Testis (tissue), 3 donors: Measurements from ENCODE around the gene SLC50A1. TPM values are rescaled to one million over a fixed set of nuclear protein-coding genes. Genes with fewer than 3 reads are reported as not detected.
"Not testable (repeated sequence)": the region's sequence is repeated elsewhere in the genome, so short reads cannot be mapped to it uniquely, and the experiment has no call there.

ENCODE experiments used
- DNase-seq: peaks from one replicate; pipeline ENCODE4 v3.0.0-alpha.2; 2019
- H3K27ac ChIP-seq, 2 donors: fragments of 200-600 bp; sonication (generic); one replicate each; pipeline ENCODE4 v1.5.1; 2019
- H3K27me3 ChIP-seq: fragments of 200-600 bp; sonication (generic); one replicate; pipeline ENCODE4 v1.5.1; 2019
- H3K36me3 ChIP-seq: fragments of 200-600 bp; sonication (generic); one replicate; pipeline ENCODE4 v1.5.1; 2017; ENCODE audit warnings: low read depth; ENCODE audit errors: missing control alignments
- H3K4me1 ChIP-seq: fragments of 200-600 bp; sonication (generic); one replicate; pipeline ENCODE4 v1.5.1; 2019
- H3K4me3 ChIP-seq, 2 donors: fragments of 200-600 bp; sonication (generic); one replicate each; pipeline ENCODE4 v1.5.1; 2017 to 2019
- H3K9me3 ChIP-seq: fragments of 200-600 bp; sonication (generic); one replicate; pipeline ENCODE4 v1.5.1; 2017
- POLR2A ChIP-seq: fragments of 450-650 bp; IDR thresholded peaks from one replicate; pipeline ENCODE4 v1.6.1; 2017; ENCODE audit warnings: antibody characterized with exemption, mild to moderate bottlenecking, moderate library complexity
- WGBS, 2 donors: methylation state at CpG; one replicate each; pipeline ENCODE4 v1.1.5; 2018; 5-methylcytosine and 5-hydroxymethylcytosine counted together
- intact Hi-C: fragments of 100-400 bp; cut with DNase I; formaldehyde crosslinking; loops from one replicate; pipeline ENCODE4 v1.15.1; 2023; ENCODE audit warnings: low total_unique reads
- polyA plus RNA-seq: library from polyadenylated mRNA; stranded (reverse); fragments of 350-450 nt; fragmentation: Illumina TruSeq; extraction: RNeasy Lipid Tissue Mini Kit (QIAGEN cat#74804); gene quantifications from one replicate; pipeline ENCODE4 v1.2.3, GENCODE V29; 2014; ENCODE audit warnings: low read depth, low replicate concordance; ENCODE audit not compliant: insufficient read depth
- total RNA-seq, 2 donors: library from RNA; depleted of rRNA; stranded (reverse); fragments of >200 nt; gene quantifications; one replicate each; pipeline ENCODE4 v1.2.3, GENCODE V29; 2016
- TF ChIP-seq, protein P1 (sequence below), 3 experiments: fragments of 450-650 bp in 2 of 3; fragments of 200-600 bp in 1 of 3; sonication (generic) in 1 of 3; IDR thresholded peaks; one replicate each; pipeline ENCODE4 v1.5.1; 2016 to 2019; ENCODE audit warnings: antibody characterized with exemption in 3 of 3, mild to moderate bottlenecking in 2 of 3, moderate library complexity in 1 of 3

SLC50A1 gene
- total and polyA plus RNA-seq, 3 donors from 2014 or later, result 25.2 to 33.7 (median 30.0) TPM

DNA sequence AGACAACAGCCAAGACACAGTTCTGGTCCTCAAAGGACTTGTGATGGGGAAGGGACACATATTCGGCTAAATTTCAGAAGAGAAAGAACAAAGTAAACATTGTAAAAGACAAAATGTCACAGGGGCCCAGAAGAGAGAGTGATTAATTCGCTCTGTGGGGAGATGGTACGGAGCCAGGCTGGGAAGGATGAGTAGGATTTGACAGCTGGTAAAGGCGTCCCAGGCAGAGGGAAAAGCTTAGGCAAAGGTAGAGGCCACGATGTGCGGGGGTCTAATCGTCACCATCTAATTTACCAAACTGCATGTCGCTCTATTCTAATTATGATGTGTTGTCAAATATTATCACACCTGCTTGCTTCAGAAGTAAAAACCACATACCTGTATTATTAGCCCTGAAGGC, 25.3 kb upstream of the SLC50A1 start:
- Histone ChIP-seq H3K4me1 (no peaks in the 10 kb centered on the region), H3K27ac (no peak overlapping the region), H3K27me3 (no peaks in the 10 kb centered on the region), H3K9me3 (no peaks in the 10 kb centered on the region), H3K36me3 (no peaks in the 10 kb centered on the region), H3K4me3 (no peak overlapping the region)
- intact Hi-C loops, result no loop called here
- no peak for TF ChIP-seq POLR2A
- TF ChIP-seq, protein P1, sequence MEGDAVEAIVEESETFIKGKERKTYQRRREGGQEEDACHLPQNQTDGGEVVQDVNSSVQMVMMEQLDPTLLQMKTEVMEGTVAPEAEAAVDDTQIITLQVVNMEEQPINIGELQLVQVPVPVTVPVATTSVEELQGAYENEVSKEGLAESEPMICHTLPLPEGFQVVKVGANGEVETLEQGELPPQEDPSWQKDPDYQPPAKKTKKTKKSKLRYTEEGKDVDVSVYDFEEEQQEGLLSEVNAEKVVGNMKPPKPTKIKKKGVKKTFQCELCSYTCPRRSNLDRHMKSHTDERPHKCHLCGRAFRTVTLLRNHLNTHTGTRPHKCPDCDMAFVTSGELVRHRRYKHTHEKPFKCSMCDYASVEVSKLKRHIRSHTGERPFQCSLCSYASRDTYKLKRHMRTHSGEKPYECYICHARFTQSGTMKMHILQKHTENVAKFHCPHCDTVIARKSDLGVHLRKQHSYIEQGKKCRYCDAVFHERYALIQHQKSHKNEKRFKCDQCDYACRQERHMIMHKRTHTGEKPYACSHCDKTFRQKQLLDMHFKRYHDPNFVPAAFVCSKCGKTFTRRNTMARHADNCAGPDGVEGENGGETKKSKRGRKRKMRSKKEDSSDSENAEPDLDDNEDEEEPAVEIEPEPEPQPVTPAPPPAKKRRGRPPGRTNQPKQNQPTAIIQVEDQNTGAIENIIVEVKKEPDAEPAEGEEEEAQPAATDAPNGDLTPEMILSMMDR (IDR thresholded peaks at IDR 0.05), result no peak
- DNase-seq, result no peak
- 83 to 85% methylated on average over 8 of the region's 8 CpGs for WGBS, 2 donors

DNA sequence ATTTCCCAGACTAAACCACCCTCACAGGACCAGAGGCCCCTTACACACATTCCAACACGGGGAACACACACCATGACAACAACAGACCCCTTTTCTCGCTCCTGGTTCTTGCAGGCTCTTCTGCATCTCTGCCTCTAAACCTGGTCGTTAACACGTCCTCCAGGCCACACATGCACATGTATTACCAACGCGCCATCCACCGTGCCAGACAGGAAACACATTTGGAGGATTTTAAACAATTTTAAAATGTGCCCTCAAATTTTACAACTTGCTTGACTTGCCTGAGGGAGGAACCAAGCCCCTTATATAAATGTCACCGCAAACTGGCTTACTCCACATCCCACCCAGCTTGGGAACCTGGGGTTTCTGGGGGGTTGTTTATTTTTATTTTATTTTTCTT, 24.8 kb upstream of the SLC50A1 start:
- WGBS, 2 donors, result 79 to 80% methylated on average over 8 of the region's 8 CpGs
- no peaks in the 10 kb centered on the region for H3K9me3 ChIP-seq
- H3K27ac ChIP-seq, result no peak overlapping the region
- H3K4me1 ChIP-seq, result no peaks in the 10 kb centered on the region
- no peak overlapping the region for H3K4me3 ChIP-seq
- H3K27me3 ChIP-seq, result no peaks in the 10 kb centered on the region
- DNase-seq, result no peak
- intact Hi-C loops, result no loop called here
- TF ChIP-seq, protein P1 (IDR thresholded peaks at IDR 0.05), result no peak
- no peak for TF ChIP-seq POLR2A
- no peaks in the 10 kb centered on the region for H3K36me3 ChIP-seq

DNA sequence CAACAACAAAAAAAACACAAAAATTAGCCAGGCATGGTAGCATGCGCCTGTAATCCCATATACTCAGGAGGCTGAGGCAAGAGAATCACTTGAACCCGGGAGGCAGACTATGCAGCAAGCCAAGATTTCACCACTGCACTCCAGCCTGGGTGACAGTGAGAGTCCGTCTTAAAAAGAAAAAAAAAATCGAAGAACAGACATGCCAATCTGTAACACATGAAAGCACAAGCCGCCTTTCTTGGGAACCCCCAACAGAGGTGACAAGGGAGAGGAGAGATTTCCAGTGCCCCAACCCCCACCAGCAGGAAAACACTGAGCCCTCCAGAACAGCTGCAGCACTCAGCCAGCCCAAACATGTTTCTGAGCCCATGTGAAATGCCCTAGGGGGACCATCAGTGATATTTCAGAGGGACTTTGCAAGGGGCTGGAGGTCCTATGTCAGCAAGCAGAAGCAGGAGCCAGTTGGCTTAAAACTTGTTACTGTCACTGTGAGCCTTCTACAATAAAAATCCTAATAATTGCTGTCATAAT, 22.1 kb upstream of the SLC50A1 start:
- no peak for TF ChIP-seq POLR2A
- TF ChIP-seq, protein P1 (IDR thresholded peaks at IDR 0.05), result no peak
- H3K36me3 ChIP-seq, result no peaks in the 10 kb centered on the region
- intact Hi-C loops, result no loop called here
- H3K27me3 ChIP-seq, result no peaks in the 10 kb centered on the region
- no peaks in the 10 kb centered on the region for H3K4me1 ChIP-seq
- DNase-seq, result no peak
- no peaks in the 10 kb centered on the region for H3K9me3 ChIP-seq
- H3K4me3 ChIP-seq, result no peak overlapping the region
- H3K27ac ChIP-seq, result no peak overlapping the region
- 70 to 93% methylated on average over 5 of the region's 5 CpGs for WGBS, 2 donors

DNA sequence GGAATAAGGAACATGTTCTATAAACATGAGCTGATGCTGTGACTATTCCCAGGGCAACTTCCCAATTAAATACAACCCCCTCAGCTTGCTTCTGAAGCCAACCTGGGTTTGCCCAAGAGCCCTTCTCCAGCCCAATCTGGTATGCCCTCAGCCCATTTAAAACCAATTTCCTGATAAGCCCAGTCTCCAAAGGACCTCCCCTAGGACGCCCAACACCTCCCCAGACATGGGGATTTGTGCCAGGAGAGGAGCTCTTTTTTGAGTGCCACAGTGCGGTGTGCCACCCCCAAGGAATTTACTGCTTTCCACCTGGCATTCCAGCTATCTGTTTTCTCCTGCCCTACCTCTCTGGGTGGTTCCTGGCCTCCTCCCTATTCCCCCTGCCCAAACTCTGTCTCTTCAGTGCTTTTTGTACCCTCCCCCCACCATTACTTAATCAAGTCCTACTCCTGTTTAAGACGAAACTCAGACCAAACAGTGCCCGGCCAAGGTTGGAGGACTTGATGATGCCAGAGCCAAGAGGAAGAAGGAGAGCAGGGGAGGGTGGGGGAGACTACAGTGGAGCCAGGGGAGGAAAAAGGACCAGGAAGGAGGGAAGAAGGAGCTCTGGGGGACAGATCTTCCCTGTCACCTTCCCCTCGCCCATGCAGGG, 19.4 kb upstream of the SLC50A1 start:
- WGBS, 2 donors, result 59 to 79% methylated on average over 5 of the region's 5 CpGs
- no peak for DNase-seq
- no peaks in the 10 kb centered on the region for H3K4me1 ChIP-seq
- H3K36me3 ChIP-seq, result no peaks in the 10 kb centered on the region
- no peak overlapping the region for H3K4me3 ChIP-seq
- H3K27ac ChIP-seq, result no peak overlapping the region
- TF ChIP-seq, protein P1 (IDR thresholded peaks at IDR 0.05), result no peak
- TF ChIP-seq POLR2A, result no peak
- intact Hi-C loops, result no loop called here
- H3K27me3 ChIP-seq, result no peaks in the 10 kb centered on the region
- no peaks in the 10 kb centered on the region for H3K9me3 ChIP-seq

DNA sequence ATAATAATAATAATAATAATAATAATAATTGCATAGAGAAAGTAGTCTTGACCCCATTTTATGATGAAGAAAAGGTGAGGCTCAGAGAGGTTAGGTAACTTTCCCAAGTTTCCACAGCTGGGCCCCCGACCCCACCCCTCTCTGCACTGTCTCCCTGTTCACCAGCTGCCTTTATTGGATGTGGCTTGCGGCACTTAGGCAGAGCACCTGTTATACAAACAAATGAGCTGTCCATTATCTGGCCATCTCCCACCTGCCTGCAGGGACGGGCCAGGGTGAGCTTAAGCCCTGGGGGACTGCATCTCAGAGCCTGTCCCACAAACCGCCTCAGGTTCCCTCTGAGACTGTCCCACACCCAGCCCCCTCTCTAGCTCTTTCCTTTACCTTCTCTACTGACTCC, 18.0 kb upstream of the SLC50A1 start:
- Histone ChIP-seq H3K27ac (no peak overlapping the region), H3K4me3 (no peak overlapping the region), H3K4me1 (no peaks in the 10 kb centered on the region), H3K36me3 (no peaks in the 10 kb centered on the region), H3K27me3 (no peaks in the 10 kb centered on the region), H3K9me3 (no peaks in the 10 kb centered on the region)
- WGBS, 2 donors, result 74 to 86% methylated on average over 4 of the region's 4 CpGs
- intact Hi-C loops, result no loop called here
- no peak for DNase-seq
- TF ChIP-seq, protein P1 (IDR thresholded peaks at IDR 0.05), result no peak
- TF ChIP-seq POLR2A, result no peak

DNA sequence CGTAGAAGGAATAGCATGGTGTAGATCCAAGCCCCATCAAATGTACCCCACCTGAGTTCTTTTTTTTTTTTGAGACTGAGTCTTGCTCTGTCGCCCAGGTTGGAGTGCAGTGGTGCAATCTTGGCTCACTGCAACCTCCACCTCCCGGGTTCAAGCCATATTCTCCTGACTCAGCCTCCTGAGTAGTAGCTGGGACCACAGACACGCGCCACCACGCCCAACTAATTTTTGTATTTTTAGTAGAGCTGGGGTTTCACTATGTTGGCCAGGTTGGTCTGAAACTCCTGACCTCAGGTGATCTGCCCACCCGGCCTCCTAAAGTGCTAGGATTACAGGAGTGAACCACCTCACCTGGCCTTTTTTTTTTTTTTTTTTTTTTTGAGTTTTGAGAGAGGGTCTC, 17.6 kb upstream of the SLC50A1 start:
- H3K27ac ChIP-seq, H3K4me3 ChIP-seq, H3K4me1 ChIP-seq, DNase-seq, H3K27me3 ChIP-seq, H3K9me3 ChIP-seq, intact Hi-C loops, H3K36me3 ChIP-seq: not testable (repeated sequence)
- 92 to 93% methylated on average over 7 of the region's 7 CpGs for WGBS, 2 donors
